Measurements from ENCODE around the gene COPA.

The COPA gene

DNA sequence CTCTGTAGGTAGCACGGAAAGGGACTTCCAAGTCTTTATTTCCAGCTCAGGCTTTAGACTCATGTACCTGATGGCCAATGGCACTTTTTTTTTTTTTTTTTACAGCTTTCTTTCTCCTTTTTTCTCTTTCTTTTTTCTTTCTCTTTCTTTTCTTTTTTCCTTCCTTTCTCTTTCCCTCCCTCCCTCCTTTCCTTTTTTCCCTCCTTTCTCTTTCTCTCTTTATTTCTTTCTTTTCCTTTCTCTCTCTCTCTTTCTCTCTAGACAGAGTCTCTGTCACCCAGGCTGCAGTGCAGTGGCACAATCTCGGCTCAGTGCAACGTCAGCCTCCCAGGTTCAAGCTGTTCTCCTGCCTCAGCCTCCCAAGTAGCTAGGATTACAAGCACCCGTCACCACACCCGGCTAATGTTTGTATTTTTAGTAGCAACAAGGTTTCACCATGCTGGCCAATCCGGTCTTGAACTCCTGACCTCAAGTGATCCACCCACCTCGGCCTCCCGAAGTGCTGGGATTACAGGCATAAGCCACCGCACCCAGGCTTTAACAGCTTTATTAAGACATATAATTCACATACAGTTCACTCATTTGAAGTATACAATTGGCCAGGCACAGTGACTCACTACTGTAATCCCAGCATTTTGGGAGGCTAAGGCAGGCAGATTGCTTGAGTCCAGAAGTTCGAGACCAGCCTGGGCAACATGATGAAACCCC is 75.6 kb downstream of the COPA start:
- no peak for DNase-seq (ENCODE audit: low read depth in 2 of 2)

DNA sequence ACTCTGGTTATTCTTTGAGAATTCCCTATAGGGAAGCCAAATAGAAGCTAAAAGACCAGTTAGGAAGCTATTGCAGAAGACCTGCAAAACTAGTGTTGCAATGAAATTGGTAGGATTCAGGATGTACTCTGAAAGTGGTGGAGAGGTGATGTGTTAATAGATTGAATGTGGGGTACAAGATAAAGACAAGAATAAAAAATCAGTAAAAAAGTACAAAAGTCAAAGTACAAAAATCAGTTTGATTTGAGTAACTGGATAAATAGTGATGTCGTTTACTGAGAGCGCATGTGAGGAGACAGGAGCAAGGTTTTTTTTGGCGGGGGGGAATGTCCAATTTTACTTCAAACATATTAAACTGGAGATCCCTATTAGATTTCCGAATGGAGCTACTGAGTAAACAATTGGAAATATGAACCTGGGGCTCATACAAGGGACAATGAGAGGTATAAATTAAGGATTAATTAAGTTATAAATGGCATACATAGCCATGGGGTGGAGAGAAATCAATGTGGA is 78.2 kb downstream of the COPA start:
- DNase-seq (ENCODE audit: low read depth in 2 of 2) = no peak

DNA sequence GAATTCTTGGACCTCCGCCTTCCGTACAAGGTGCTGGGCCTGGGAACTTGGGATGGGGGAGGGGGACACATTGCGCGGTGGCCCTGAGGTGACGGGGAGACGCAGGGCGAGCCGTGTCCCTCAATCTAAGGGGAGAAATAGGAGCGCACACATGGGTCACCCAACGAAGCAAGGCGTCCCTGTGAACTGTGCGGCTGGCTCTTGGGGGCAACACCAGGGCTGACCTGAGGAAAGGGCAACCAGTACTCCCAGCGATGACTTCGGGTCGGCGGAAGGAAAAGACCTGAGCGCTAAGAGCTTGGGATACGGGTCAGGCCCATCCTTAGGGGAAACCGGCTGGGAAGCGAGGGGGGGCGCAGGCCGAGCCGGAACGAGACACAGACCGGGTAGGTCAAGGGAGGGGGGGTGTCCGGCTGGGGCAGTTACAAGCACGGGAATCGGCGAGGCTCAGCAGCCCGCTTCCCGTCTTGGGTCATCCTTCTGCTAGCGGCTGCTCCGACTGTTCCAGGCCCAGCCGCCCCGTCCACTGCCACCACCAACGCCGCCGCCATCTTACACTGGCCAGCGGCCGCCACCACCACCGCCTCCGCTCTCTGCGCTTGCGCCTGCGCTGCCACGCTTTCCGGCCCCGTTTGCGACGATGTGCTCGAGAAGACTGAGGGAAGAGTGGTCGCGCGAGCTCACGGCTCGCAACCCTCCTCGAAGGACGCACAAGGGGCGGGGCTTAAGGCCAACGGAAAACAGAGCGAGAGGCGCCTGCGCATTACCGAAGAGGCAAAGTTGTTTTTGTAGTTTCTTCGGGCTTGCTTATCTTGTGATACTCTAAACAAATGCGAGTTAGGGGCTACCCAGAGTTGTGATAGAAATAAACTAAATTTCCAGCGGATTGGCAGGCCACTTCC is 80.9 kb downstream of the COPA start, which contains the start of gene DCAF8:
Gene DCAF8 (minus strand): TSS at position 657 of the 902 bp plus-strand sequence. CDS start 18,541 bp downstream, outside the sequence.
- peak; percentile 94 to 95 for DNase-seq (ENCODE audit: low read depth in 2 of 2)

DNA sequence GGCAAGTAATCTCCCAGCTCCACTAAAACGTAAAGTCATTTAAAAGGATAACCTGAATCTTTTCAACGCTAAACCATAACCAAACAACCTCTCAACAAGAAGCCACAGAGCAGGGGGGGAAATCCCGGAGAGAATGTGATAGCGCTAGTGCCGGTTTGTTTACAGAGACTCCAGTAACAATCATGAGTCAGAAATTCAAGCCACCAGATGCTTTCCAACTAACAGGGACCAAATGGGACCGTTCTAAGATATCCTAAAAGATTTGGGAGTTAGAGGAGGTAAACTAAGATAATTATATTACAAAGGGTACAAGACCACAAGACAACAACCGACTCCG is 81.5 kb downstream of the COPA start:
- peak; percentile 40 to 66 for DNase-seq (ENCODE audit: low read depth in 2 of 2)

DNA sequence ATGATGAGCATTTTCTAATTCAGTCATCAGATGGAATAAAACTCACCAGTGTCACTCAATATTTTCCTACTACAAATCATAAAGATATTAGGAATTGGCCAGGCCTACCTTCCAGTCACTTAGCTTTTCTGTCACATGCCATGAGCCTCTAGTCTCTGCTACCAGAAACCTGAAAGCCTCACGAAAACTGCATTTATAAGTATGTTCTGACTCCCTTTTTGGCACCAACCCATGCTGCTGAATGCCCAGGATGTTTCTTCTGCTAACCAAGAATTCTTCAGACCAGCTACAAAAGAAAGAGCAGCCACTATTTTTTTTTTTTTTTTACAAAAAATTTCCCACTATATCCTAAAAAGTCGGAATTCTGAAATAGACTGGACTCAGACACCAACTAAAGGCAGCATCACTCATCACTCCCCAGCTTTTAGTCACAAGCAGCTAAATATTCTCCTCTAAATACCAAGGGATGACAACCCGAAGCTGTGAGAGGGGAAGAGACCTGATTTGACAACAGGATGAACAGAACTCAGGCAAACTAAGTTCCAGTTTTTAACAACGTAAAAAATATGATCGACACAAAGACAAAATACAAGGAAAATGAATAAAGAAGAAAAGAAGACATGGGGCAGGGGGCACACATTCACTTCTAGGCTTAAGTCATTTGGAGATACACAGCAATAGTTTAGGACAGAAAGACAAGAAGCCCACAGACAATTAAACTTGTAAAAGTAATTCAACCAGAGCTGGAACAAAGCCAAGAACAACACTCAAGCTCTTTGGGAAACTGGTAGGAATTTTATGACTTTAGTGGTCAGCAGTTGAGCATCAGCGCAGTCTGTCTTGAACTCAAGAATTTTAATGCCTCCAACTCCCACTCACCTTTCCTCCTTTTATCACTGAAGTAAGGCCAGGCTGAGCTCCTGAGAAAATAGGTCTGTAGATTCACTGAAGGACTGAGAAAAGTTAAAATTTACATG is 82.4 kb downstream of the COPA start:
- DNase-seq (ENCODE audit: low read depth in 2 of 2) = no peak

DNA sequence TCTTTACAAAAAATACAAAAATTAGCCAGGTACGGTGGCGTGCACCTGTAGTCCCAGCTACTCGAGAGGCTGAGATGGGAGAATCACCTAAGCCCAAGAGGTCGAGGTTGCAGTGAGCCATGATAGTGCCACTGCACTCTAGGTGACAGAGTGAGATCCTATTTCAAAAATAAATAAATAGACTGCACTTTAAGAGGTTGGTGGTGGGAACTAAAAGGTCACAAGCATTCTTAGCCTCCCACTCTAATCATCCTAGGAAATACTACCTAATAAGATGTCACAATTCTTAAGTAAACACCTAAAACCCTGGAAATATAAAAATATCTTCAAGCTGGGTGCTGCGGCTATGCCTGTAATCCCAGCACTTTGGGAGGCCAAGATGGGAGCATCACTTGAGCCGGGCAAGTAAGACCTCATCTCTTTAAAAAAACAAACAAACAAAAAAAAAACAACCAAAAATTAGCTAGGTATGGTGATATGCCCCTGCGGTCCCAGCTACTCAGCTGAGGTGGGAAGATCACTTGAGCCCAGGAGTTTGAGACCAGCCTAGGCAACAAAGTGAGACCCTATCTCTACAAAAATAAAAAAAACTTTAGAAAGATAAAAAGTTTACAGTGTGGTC is 84.8 kb downstream of the COPA start:
- DNase-seq (ENCODE audit: low read depth in 2 of 2) = no peak

DNA sequence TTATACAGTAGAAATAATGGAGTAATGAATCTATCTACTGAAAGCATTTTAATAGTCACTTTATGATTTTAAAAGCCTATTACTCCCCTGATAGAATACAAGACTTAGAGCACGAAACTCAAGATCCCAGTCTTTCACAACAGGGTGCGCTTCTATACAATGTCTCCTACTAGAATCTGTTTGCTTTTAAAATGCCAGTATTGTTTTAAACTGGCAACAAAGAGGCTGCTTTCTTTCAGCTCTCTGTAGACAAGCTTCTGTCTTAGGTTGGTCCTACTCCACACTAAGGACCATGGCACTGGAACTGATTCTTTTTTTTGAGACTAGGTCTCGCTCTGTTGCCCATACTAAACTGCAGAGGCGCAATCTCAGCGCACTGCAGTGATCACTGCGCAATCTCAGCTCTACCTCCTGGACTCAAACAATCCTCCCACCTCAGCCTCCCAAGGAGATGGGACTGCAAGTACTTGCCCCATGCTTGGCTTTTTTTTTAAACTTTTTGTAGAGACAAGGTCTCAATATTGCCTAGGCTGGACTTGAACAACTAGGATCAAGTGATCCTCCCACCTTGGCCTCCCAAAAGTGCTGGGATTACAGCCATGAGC is 85.5 kb downstream of the COPA start:
- no peak for DNase-seq (ENCODE audit: low read depth in 2 of 2)

DNA sequence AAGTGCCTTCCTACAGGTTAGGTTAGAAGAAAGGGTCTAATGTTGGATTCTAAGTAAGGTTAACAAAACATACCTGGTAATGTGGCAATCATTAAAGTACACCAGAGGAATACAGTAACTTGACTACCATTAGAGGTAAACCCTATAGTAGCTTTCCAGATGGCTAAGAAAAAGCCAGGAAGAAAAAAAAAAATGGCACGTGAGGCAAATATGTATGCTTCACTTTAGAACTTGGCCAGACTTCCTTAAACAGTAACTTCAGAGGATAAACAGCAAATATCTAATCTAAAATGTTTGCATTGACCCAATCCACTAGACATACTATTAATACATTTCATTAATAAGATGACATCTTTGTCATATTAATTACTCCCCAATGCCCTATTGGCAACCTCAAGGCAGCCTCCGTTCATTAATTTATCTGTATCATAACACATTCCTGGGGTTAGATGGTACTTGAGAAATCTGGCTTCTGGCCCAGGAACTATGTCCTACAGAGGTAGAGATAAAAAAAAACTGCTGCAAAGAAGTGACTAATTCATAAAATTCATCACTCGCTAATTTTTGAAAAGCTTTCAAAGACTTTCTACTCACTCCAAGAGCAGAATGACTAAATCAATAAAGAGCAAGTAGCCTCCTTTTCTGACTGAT is 86.5 kb downstream of the COPA start:
- DNase-seq (ENCODE audit: low read depth in 2 of 2) = no peak

DNA sequence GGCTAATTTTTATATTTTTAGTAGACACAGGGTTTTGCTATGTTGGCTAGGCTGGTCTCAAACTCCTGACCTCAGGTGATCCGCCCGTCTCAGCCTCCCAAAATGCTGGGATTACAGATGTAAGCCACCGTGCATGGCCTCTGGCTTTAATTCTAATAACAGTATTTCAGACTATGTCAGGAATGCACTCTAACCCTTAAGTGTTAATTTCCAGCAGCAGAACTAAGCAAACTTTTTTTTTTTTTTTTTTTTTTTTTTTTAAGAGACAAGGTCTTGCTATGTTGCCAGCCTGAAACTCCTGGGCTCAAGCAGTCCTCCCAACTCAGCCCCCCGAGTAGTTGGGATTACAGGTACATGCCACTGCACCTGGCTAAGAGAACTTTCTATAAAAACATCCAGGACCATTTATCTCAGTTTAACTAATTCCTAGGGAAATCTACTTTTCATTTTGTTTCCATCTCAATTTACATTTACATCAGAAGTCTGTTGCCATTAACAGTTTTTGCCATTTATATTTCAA is 87.2 kb downstream of the COPA start:
- no peak for DNase-seq (ENCODE audit: low read depth in 2 of 2)

DNA sequence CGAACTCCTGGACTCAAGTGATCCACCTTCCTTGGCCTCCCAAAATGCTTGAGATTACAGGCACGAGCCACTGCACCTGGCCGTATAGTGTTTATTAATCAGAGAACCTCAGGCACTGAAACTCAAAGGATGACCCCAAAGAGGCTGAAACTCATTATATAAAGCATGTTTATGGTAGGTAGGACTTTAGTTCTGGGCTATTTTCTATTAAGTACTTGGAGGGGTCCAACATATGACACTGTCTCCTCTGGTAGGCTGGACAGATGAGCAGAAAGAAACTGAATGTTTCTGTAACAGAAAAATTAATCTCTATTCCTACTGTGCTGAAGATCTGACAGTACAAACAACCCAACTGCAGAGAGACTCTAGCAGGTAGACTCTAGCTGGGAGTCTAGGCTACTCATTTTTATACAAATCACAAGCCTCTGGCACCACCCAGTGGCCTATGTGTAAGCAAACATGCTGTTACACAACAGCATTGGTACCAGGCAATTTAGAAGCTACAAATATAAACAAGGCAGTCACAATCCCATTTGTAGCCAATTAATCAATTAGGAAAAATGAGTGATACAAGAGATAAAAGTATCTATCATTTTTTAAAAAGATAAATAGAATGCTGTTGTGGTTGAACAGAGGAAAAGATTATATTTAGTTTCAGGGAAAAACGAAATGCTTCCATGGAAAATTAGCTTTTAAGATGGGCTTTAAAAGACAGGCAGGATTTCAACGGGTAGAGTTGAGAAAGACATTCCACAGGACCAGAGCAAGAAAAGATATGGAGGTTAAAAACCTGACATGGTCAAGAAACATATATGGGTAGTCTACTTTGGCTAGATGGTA is 91.1 kb downstream of the COPA start:
- DNase-seq (ENCODE audit: low read depth in 2 of 2) = peak in 1 of 2 donors; percentile 30

DNA sequence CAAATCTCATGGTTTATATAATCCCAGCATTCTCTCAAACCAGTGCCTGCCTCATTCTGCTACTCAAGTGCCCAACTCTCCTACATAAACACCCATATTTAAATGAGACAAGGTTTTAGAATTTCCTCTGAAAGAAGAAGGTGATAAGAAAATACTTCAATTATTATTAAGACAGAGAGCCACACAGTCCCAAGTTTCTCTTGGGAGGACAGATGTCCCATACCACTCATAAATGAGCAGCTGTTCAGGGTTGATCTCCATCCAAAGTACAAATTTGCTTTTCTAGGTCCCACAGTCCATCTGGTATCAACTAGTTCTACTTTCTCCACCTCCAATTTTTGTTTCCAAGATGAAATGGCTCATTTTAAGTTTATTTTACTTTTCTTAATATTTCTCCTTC is 92.0 kb downstream of the COPA start:
- DNase-seq (ENCODE audit: low read depth in 2 of 2) = no peak

DNA sequence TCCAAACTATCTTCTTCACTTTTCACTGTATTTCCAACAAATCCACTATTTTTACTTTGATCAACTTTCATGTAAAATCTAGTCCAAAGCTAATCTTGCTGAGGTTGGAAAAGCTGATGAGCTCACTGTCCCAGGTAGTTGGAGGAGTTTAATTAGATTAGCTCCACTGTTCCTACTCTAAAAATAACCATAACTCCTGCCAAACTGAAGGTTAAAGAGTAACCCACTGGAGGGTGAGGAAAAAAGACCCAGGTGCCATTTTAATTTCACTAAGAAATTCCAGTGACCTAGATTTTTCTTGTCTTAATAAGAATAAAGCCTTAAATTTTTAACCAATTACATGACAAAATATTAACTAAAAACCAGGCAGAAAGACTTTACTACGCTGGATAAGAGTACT is 96.0 kb downstream of the COPA start:
- DNase-seq (ENCODE audit: low read depth in 2 of 2) = no peak

DNA sequence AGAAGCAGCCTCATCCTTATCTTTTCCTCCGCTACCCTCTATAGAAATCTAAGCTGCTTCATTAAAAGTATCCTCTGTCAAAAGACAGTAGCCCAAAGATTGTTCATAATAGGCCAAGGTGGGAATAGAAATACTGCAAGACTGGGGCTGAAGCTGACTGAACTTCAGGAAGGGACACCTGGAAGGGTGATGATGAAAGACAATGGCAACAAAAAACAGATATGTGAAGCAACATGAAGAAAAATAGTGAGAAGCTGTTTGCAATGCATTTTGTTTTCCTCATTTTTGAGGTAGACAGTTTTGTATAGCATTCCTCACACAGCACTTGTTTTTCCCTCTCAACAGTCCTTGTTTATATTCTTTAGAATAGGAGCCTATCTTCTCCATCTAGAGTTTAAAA is 97.6 kb downstream of the COPA start:
- no peak for DNase-seq (ENCODE audit: low read depth in 2 of 2)

DNA sequence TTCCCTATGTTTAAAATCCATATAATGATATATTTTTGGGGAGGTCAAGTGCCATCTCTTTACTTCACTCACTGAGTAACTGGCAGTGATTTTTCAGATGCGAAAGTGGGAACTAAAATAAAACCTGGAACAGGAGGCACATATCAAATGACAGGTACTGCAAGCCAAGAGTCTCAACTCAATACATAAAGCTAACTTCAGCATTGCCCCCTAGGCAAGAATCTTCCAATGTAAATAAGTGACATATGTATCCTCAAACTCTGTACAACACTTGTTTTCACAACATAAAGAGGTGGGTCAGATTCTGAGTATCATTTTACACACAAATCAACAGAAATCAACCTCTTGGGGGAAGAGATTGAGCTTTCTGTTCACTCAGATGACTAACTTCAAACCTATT is 98.8 kb downstream of the COPA start:
- DNase-seq (ENCODE audit: low read depth in 2 of 2) = no peak

DNA sequence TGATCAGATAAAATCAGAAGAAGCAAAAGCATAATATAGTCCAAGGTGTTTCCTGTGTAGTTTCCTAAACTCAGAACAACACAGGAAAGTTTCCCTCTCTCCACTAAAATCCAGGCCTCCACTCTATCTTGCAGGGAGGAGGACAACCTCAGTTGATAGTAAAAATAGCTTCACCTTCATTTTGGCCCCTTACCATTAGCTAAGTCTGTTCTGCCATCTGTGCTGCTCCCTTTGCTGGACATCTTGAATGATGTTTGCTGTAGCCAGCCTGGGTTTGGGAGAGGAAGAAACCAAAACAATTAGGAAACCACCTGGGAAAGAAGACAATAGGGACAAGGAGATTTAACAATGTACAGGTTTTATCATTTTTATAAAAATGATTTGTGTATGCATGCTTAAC is 99.3 kb downstream of the COPA start:
- no peak for DNase-seq (ENCODE audit: low read depth in 2 of 2)

DNA sequence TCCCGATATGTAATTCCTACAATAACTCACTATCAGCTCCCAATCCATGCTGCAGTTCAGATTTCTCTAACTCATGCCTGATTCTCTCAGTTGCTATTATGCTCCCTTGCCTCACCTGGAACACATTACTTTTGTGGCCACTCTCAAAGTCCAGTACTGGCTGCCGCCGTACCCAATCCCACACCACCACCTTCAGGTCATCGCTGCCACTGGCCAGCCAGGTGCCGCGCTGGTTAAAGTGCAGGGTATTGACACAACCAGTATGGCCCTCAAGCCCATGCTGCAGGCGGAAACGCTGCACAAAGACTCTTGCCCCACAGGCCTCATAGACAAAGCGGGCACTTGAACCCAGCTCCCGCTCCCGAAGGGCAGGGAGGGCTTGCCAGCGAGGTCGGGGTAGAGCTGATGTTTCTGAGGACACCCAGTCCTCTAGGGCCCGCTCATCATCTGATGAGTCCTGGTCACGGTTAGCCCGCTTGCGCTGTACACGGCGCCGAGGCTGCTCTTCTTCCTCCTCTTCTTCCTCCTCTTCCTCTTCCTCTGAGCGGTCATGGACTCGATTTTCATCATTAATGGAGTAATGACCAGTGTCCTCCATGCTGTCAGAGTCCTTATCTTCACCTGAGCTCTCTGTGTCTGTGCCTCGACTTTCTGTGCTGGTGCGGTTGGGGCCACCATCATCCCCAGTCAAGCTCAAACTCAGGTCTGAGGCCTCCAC is 103.3 kb downstream of the COPA start:
- DNase-seq (ENCODE audit: low read depth in 2 of 2) = no peak

Measured in stimulated activated CD8-positive, alpha-beta memory T cell treated with anti-CD3 and anti-CD28 coated beads, Interleukin-15, amount 100 ng/mL, for 4 hours (primary cell).